GM19193 (cell line): Measurements from ENCODE around the gene FAM217B.

Source experiments
- POLR2A ChIP-seq: IDR thresholded peaks from 4 replicates; pipeline ENCODE4 v1.6.1; 2011; ENCODE audit not compliant: insufficient read depth, insufficient read length; ENCODE audit errors: extremely low read depth

FAM217B gene

DNA sequence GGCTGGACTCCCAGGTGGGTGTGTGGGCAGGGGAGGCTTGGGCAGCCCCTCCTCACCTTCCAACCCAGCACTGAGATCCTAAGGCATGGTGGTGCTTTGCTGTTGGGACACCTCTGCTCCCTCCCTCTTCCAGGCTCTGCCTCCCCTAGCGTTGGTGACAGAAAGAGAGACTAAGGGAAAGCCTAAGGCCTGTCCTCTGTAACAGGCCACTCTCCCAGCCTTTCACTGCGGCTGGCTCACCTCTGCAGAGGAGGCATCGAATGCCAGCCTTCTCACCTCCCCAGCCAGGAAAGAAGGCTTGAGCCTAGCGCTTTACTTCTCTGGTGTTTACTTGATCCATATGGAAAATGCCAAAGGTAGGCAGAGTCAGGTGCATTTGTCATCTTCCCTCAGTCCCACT lies 14.5 kb downstream of the FAM217B start:
- no peak for TF ChIP-seq POLR2A

GRCh38 chr20:59955131-59955796 lies 15.1 kb downstream of the FAM217B start:
- TF ChIP-seq POLR2A: no peak

DNA sequence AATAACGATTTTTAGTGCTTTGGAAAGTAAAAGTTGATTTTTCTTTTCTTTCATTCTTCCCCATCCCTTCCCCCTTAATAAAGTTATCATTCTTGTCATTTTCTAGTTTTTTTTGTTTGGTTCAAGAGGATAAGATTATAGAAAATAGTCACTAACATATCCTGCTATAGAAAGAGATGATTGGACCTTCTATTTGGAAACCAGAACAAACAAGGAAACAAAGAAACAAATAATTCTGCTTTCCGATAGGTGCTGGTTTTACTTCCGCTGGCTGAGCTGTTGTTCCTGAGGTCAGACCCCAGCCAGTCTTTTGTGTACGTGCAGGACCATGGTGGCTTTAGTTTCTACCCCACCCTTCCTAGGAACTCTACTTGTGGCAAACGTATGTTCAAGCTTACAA lies 17.9 kb downstream of the FAM217B start, which contains the start of gene CDH26:
Gene CDH26 (plus strand): TSS at position 301 of the 400 bp plus-strand sequence. CDS start 304 bp downstream, outside the sequence.
- TF ChIP-seq POLR2A: no peak

DNA sequence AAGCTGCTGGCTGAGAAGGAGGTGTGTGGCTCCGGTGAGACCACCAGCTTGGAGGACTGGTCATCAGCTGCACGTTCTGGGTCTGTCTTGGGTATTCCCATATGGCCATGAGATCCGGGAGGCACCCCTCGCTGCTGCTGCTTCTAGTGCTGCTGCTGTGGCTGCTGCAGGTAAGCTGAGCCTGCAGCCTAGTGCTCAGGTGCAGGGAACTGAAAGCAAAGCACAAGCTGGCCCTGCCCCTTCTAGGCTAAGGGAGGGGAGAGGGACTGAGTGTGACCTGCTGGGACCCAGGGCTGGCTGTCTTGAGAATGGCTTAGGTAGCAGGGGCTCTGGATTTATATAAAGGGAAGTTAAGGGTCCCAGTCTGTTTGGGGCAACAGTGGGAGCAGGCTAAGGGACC lies 18.4 kb downstream of the FAM217B start:
- no peak for TF ChIP-seq POLR2A

DNA sequence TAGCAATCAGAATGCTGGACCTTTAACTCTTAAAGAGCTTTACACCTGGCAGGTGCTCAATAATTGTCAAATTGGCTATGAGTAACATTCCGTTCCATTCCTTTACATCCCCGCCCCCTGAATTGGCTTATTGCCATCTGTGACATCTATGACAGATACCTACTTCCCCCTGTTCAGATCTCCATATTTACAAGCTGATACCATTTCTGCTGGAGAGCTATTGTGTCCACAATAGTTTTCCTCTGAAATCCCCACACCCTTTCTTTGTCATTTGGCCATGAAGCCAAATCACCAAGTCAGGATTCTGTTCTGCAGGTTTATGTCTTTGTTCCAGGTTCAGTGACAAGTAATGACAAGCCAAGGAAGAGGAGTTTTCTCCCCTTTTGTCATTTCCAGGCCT lies 21.2 kb downstream of the FAM217B start:
- no peak for TF ChIP-seq POLR2A

GRCh38 chr20:59962155-59962554 lies 22.0 kb downstream of the FAM217B start:
- TF ChIP-seq POLR2A: no peak

- TF ChIP-seq POLR2A: no peak
Observed at GRCh38 chr20:59966428-59966827, 26.2 kb downstream of the FAM217B start.

DNA sequence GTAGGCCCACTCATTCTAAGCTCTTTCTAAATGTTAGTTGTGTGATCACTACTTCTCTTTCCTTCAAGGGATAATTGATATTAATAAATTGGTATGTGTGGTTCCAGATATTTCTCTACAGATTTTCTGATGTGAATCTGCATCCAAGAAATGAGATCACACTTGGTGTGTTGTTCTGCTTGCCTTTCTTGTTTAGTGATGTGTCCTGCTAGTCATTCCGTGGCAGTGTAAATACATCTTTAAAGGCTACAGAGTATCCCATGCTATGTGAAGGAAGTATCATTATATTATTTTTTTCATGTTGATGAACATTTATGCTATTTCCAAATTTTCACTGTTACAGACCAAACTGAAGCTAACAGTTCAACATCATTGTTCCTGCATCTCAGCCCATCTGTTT lies 31.2 kb downstream of the FAM217B start:
- no peak for TF ChIP-seq POLR2A

DNA sequence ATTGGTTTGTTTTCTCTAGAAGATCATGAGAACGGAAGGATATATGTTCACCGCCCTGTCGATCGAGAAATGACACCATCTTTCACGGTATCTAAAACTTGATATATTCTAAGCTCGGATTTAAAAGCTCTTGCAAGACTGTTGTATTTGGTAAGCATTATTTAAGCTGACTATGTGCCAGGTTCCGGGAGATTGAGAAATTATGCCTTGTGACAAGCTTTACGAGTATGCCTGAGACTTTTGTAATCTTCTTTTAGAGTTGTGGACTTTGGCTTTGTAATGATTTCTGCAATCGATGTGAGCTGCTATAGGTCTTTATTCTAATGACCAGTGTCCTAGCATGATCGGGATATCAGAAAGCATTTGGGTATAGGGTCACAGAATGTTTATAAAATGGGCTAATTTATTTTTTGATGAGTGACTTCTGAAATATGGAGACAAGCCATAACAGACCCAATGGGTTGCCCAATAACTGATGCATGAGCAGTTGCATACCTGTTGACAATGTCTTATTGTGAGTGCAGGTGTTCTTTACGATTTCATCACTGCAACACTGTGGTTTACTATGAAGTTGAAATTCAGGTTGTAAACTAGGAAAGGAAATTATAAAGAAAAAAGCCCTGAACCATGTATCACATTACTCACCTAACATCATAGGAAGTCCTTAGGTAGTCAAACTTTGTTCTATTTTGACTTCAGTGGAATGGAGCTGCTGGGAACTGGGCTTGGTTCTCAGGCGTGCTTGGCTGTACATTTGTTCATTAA lies 32.0 kb downstream of the FAM217B start:
- TF ChIP-seq POLR2A: no peak

DNA sequence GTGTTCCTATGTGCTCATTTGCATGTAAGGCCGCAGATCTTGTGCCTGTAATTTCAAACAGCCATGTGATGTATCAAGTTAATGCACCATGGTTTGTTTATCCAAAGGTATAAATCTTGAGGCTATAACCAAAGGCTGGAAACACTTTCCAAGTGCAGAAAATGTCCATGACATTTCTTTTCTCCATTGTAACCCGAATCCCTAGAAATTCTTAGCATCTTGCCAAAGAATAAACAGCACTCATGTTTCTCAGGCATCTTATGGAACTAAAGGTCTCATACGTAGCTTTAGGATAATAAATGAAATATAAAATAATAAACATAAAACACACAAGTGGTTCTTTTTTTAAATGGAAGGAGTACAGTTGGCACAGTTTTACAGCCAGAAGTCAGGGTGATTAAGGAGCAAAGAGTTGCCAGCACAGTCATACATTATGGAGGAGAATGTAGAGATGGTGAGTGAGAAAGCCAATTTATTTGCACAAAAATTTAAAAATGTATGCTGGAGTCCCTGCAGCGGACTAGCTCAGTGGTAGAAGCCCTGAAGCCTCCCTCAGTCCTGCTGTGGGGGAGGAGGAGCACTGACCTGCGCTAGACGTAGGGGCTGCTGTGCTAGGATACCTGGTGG lies 36.1 kb downstream of the FAM217B start:
- no peak for TF ChIP-seq POLR2A

DNA sequence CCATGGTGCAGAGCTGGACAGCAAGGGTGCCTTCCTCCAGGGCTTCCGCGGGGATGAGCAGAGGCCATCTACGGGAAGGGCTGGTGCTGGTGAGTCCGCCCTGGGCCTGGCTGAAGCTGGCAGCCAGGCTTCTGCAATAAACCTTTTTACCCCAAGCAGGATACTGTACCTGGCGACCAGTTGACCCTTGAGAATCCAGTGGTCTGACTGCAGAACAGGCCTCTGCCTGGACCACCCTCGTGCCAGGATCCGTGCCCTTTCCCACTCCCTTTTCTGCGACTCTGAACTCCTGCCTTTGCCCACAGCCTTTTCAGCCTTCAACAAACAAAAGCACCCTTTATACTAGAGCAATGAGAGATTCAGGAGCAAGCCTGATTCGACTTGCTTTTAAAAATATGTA lies 36.9 kb downstream of the FAM217B start:
- no peak for TF ChIP-seq POLR2A

DNA sequence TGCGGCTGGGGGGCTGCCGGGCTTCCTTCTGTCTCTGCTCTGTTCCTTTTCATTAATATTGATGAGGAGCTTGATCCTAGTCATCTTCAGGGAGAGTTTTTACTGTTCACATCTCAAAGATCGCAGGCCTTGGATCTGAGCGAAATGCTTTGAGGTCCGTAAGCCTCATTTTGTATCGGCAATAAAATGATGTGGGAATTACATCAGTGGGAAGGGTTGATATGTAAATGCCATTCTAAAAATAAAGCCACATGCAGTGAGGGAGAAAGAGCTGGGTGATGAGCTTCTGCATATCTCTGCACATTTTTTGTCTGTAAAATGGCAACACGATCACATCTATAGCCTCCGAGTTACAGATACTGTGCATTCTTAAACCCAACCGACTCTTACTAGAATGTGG lies 42.9 kb downstream of the FAM217B start:
- no peak for TF ChIP-seq POLR2A

GRCh38 chr20:59984541-59984940 lies 44.4 kb downstream of the FAM217B start:
- TF ChIP-seq POLR2A: no peak

DNA sequence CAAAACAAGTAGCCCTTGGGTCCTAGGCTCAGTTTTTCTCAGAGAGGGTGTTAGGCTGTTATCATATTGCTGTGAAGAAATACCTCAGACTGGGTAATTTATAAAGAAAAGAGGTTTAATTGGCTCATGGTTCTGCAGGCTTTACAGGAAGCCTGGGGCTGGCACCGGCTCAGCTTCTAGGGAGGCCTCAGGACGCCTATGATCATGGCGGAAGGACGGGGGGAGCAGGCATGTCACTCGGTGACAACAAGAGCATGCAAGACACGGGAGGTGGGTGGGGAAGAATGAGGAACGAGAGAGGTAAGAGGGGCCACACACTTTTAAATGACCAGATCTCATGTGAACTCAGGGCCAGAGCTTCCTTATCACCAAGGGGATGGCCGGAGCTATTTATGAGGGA lies 45.0 kb downstream of the FAM217B start:
- no peak for TF ChIP-seq POLR2A

GRCh38 chr20:59985864-59986263 lies 45.7 kb downstream of the FAM217B start:
- TF ChIP-seq POLR2A: no peak

GRCh38 chr20:59987135-59987534 lies 46.9 kb downstream of the FAM217B start:
- no peak for TF ChIP-seq POLR2A
